Endodermal cell (in vitro differentiated cells): ENCODE results near the gene SEMA6C. TPM values are rescaled to one million over a fixed set of nuclear protein-coding genes. Genes with fewer than 3 reads are reported as not detected.

Experiments used
- DNase-seq: peaks from one replicate; pipeline ENCODE4 v3.0.0-alpha.2; 2017
- H3K27ac ChIP-seq: 2 replicates; pipeline ENCODE4 v1.5.1; 2013; ENCODE audit warnings: mild to moderate bottlenecking, low read depth, low read length, moderate library complexity
- H3K27me3 ChIP-seq: 2 replicates; pipeline ENCODE4 v1.6.1; 2013; ENCODE audit warnings: mild to moderate bottlenecking, low read length, moderate library complexity; ENCODE audit not compliant: insufficient read depth, control insufficient read depth, poor library complexity, severe bottlenecking
- H3K36me3 ChIP-seq: 2 replicates; pipeline ENCODE4 v1.7.0; 2013; ENCODE audit warnings: mild to moderate bottlenecking, low read length, moderate library complexity; ENCODE audit not compliant: control insufficient read depth, insufficient read depth
- H3K4me1 ChIP-seq: one replicate; pipeline ENCODE4 v1.7.0; 2013; ENCODE audit warnings: low read length; ENCODE audit not compliant: control insufficient read depth, insufficient read depth
- H3K4me3 ChIP-seq: 2 replicates; pipeline ENCODE4 v1.5.1; 2013; ENCODE audit warnings: mild to moderate bottlenecking, low read length, moderate library complexity
- H3K9ac ChIP-seq: 2 replicates; pipeline ENCODE4 v1.6.1; 2013; ENCODE audit warnings: mild to moderate bottlenecking, low read length, moderate library complexity; ENCODE audit not compliant: poor library complexity, severe bottlenecking; ENCODE audit errors: extremely low read depth
- H3K9me3 ChIP-seq: 2 replicates; pipeline ENCODE4 v1.6.1; 2013; ENCODE audit warnings: mild to moderate bottlenecking, low read length, moderate library complexity; ENCODE audit not compliant: control insufficient read depth
- H3K27ac Mint-ChIP-seq: 2 replicates; pipeline ENCODE4 v1.8.0; 2020; ENCODE audit warnings: mixed read lengths
- H3K27me3 Mint-ChIP-seq: 2 replicates; pipeline ENCODE4 v1.8.0; 2021; ENCODE audit warnings: mild to moderate bottlenecking, mixed read lengths; ENCODE audit not compliant: insufficient read depth
- H3K36me3 Mint-ChIP-seq: 2 replicates; pipeline ENCODE4 v1.8.0; 2020; ENCODE audit warnings: low read depth, mixed read lengths
- H3K4me1 Mint-ChIP-seq: 2 replicates; pipeline ENCODE4 v1.8.0; 2020; ENCODE audit warnings: mixed read lengths
- H3K4me3 Mint-ChIP-seq: 2 replicates; pipeline ENCODE4 v1.8.0; 2020; ENCODE audit warnings: mild to moderate bottlenecking, moderate library complexity, mixed read lengths
- H3K9me3 Mint-ChIP-seq: 2 replicates; pipeline ENCODE4 v1.8.0; 2020; ENCODE audit warnings: mild to moderate bottlenecking, mixed read lengths
- WGBS, 2 experiments: methylation state at CpG; one replicate each; pipeline versions ENCODE4 v1.1.5 to v1.1.7; 2013; ENCODE audit warnings: missing lambda C conversion rate in 2 of 2, mixed read lengths in 1 of 2; ENCODE audit not compliant: insufficient coverage in 1 of 2, insufficient read length in 1 of 2; 5-methylcytosine and 5-hydroxymethylcytosine counted together
- total RNA-seq, 2 donors: library from RNA; stranded (reverse); fragmentation: NEBNext Ultra II Directional in 1 of 2; extraction: Animal tissue kit (Norgen Biotek cat#: 25700) in 1 of 2; gene quantifications; 2 replicates in 1 of 2; 3 replicates in 1 of 2; pipeline ENCODE4 v1.2.1, GENCODE V29; 2021
- TF ChIP-seq, protein P1 (sequence below): fragments of 200-600 bp; sonication (generic); conservative IDR thresholded peaks from 2 replicates; pipeline ENCODE4 v1.5.0; 2021; ENCODE audit warnings: antibody characterized with exemption, mild to moderate bottlenecking

Gene SEMA6C
- total RNA-seq, 2 donors from 2014 or later: 23.8 to 26.5 TPM

- Histone ChIP-seq H3K4me1 (no peaks in the 10 kb centered on the region), H3K27ac (no peak overlapping the region), H3K9me3 (no peaks in the 10 kb centered on the region), H3K27me3 (no peaks in the 10 kb centered on the region), H3K4me3 (peak overlapping the region; percentile 61), H3K9ac (no peak overlapping the region), H3K36me3 (peaks cover 20% of the 10 kb centered on the region)
- DNase-seq: peak; percentile 84
- Mint-ChIP-seq H3K27me3 (peaks cover 20% of the 10 kb centered on the region), H3K36me3 (peaks cover 27% of the 10 kb centered on the region), H3K27ac (peak overlapping the region; percentile 75), H3K4me1 (no peaks in the 10 kb centered on the region), H3K4me3 (peak overlapping the region; percentile 60), H3K9me3 (no peaks in the 10 kb centered on the region)
- 52 to 65% methylated on average over 35 to 39 of the region's 39 CpGs for WGBS, 2 experiments
- TF ChIP-seq, protein P1, sequence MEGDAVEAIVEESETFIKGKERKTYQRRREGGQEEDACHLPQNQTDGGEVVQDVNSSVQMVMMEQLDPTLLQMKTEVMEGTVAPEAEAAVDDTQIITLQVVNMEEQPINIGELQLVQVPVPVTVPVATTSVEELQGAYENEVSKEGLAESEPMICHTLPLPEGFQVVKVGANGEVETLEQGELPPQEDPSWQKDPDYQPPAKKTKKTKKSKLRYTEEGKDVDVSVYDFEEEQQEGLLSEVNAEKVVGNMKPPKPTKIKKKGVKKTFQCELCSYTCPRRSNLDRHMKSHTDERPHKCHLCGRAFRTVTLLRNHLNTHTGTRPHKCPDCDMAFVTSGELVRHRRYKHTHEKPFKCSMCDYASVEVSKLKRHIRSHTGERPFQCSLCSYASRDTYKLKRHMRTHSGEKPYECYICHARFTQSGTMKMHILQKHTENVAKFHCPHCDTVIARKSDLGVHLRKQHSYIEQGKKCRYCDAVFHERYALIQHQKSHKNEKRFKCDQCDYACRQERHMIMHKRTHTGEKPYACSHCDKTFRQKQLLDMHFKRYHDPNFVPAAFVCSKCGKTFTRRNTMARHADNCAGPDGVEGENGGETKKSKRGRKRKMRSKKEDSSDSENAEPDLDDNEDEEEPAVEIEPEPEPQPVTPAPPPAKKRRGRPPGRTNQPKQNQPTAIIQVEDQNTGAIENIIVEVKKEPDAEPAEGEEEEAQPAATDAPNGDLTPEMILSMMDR: no peak
Measured at GRCh38 chr1:151131701-151132334, 14.6 kb downstream of the SEMA6C start.

DNA sequence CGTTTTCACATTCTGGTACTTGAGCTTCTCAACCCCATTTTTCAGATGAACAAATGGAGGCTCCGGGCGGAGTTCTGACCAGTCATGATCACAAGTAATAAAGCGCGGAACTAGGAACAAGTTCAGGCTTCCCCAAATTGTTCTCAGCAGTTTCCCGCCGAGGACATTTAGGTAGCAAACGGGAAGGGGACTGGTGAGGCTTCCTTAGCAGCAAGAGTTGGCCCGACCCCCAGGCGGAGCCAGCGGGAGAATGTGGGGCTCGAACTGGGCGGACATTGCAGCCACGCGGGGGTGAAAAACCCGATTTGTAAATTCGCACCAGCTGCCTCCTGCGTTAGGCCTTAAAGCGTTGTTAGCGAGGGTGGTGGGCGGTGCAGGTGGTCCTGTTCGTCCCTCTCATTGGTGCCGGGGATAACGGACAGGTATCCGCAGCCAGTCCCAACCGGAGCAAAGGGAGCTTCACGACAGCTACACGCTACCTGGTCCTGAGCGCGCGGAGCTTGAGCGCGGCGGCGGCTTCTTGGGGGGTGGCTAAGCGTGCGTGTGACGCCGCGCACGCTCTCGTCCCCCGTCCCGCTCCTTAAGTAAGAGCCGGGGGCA, 15.3 kb downstream of the SEMA6C start:
- DNase-seq: peak; percentile 98
- Mint-ChIP-seq H3K9me3 (no peaks in the 10 kb centered on the region), H3K36me3 (peaks cover 19% of the 10 kb centered on the region), H3K27me3 (peaks cover 20% of the 10 kb centered on the region), H3K4me3 (peak overlapping the region; percentile 60), H3K27ac (peak overlapping the region; percentile 75), H3K4me1 (peaks cover under 1% of the 10 kb centered on the region)
- H3K27ac ChIP-seq: no peak overlapping the region
- H3K4me1 ChIP-seq: no peaks in the 10 kb centered on the region
- peaks cover 13% of the 10 kb centered on the region for H3K36me3 ChIP-seq
- H3K4me3 ChIP-seq: peak overlapping the region; percentile 61
- TF ChIP-seq, protein P1: no peak
- no peaks in the 10 kb centered on the region for H3K9me3 ChIP-seq
- H3K9ac ChIP-seq: no peak overlapping the region
- 19 to 46% methylated on average over 38 to 45 of the region's 45 CpGs for WGBS, 2 experiments
- no peaks in the 10 kb centered on the region for H3K27me3 ChIP-seq

DNA sequence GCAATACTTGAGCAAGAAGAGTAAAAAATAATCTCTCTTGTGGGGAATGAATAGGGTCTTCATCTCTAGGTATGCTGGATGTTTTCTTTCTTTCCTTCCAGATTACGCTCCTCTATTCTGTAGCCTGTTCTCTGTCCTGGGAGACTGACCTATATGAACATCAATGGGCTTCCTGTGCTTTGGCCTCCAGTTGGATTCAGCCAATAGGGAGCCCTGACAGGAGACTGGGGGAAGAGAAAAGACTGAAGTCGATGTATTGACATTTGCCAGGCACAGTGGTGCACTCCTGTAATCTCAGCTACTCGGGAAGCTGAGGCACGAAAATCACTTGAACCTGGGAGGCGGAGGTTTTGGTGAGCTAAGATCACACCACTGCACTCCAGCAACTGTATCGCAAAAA, 17.6 kb downstream of the SEMA6C start:
- Mint-ChIP-seq H3K27ac (no peak overlapping the region), H3K9me3 (no peaks in the 10 kb centered on the region), H3K4me3 (no peak overlapping the region), H3K36me3 (peaks cover 2% of the 10 kb centered on the region), H3K4me1 (peaks cover 14% of the 10 kb centered on the region), H3K27me3 (peaks cover 13% of the 10 kb centered on the region)
- Histone ChIP-seq H3K36me3 (no peaks in the 10 kb centered on the region), H3K4me1 (no peaks in the 10 kb centered on the region), H3K9me3 (no peaks in the 10 kb centered on the region), H3K27ac (no peak overlapping the region), H3K27me3 (no peaks in the 10 kb centered on the region), H3K4me3 (no peak overlapping the region), H3K9ac (no peak overlapping the region)
- 84 to 90% methylated on average over 6 of the region's 6 CpGs for WGBS, 2 experiments
- TF ChIP-seq, protein P1: no peak
- DNase-seq: peak; percentile 57
